ENCODE measurements around the gene MYBPC2. TPM values are rescaled to one million over a fixed set of nuclear protein-coding genes. Genes with fewer than 3 reads are reported as not detected.
A peak's percentile ranks its signal among the peaks of the same experiment; 100 is the strongest.

The MYBPC2 gene
- total and polyA plus RNA-seq, 9 of the 15 experiments (the other 6 are each of a cell fraction or from before 2014, with no cell fraction given) = 0.01 to 0.14 (median 0.04) TPM; not detected in 6

DNA sequence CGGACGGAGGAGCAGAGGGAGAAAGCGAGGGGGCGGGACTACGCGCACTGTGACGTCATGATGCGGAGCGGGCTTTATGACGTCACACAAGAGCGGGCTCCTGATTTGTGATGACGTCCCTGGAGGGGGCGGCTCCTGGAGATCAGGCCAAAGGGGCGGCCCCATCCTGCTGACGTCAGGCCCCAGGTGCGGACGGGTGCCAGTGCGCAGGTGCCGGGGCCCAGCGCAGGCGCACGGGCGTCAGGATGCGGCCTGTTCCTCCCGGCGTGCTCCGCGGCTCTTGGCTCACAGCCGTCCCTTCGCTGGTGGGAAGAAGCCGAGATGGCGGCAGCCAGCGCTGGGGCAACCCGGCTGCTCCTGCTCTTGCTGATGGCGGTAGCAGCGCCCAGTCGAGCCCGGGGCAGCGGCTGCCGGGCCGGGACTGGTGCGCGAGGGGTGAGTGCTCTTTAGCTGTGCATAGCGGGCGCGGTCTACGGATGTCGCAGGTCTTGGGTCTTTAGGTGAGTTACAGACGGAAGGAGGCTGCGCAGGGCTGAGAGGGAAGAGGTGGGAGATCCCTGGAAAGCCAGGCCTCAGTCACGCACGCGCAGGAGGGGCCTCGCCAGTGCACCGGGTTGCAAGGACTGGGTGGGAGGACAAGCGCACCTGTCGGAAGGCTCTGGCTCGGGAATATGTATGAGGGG lies 43.7 kb downstream of the MYBPC2 start, which contains the start of the genes EMC10 and GARIN5A (continued):
- TF ChIP-seq TGIF2 (CRISPR knock-in tag; IDR thresholded peaks at IDR 0.05) = no peak
- TF ChIP-seq RBBP5 (IDR thresholded peaks at IDR 0.05; ENCODE audit: borderline replicate concordance, insufficient read depth, low read length, poor library complexity, severe bottlenecking) = peak; percentile 70
- TF ChIP-seq MTA3 (IDR thresholded peaks at IDR 0.05; ENCODE audit: borderline replicate concordance) = peak; percentile 100
- no peak for TF ChIP-seq ZNF384 (IDR thresholded peaks at IDR 0.05; ENCODE audit: low read depth, low read length)
- no peak for TF ChIP-seq ZNF57 (CRISPR knock-in tag; IDR thresholded peaks at IDR 0.05)
- TF ChIP-seq CTBP1 (IDR thresholded peaks at IDR 0.05; ENCODE audit: borderline replicate concordance) = peak; percentile 60; the same call in 1 of the 2 replicates
- no peak for TF ChIP-seq HIVEP1 (CRISPR knock-in tag; IDR thresholded peaks at IDR 0.05)
- TF ChIP-seq NR2F6 (CRISPR knock-in tag; IDR thresholded peaks at IDR 0.05) = no peak
- TF ChIP-seq, protein P1, sequence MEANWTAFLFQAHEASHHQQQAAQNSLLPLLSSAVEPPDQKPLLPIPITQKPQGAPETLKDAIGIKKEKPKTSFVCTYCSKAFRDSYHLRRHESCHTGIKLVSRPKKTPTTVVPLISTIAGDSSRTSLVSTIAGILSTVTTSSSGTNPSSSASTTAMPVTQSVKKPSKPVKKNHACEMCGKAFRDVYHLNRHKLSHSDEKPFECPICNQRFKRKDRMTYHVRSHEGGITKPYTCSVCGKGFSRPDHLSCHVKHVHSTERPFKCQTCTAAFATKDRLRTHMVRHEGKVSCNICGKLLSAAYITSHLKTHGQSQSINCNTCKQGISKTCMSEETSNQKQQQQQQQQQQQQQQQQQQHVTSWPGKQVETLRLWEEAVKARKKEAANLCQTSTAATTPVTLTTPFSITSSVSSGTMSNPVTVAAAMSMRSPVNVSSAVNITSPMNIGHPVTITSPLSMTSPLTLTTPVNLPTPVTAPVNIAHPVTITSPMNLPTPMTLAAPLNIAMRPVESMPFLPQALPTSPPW (CRISPR knock-in tag; IDR thresholded peaks at IDR 0.05) = peak; percentile 50
- TF ChIP-seq, protein P2, sequence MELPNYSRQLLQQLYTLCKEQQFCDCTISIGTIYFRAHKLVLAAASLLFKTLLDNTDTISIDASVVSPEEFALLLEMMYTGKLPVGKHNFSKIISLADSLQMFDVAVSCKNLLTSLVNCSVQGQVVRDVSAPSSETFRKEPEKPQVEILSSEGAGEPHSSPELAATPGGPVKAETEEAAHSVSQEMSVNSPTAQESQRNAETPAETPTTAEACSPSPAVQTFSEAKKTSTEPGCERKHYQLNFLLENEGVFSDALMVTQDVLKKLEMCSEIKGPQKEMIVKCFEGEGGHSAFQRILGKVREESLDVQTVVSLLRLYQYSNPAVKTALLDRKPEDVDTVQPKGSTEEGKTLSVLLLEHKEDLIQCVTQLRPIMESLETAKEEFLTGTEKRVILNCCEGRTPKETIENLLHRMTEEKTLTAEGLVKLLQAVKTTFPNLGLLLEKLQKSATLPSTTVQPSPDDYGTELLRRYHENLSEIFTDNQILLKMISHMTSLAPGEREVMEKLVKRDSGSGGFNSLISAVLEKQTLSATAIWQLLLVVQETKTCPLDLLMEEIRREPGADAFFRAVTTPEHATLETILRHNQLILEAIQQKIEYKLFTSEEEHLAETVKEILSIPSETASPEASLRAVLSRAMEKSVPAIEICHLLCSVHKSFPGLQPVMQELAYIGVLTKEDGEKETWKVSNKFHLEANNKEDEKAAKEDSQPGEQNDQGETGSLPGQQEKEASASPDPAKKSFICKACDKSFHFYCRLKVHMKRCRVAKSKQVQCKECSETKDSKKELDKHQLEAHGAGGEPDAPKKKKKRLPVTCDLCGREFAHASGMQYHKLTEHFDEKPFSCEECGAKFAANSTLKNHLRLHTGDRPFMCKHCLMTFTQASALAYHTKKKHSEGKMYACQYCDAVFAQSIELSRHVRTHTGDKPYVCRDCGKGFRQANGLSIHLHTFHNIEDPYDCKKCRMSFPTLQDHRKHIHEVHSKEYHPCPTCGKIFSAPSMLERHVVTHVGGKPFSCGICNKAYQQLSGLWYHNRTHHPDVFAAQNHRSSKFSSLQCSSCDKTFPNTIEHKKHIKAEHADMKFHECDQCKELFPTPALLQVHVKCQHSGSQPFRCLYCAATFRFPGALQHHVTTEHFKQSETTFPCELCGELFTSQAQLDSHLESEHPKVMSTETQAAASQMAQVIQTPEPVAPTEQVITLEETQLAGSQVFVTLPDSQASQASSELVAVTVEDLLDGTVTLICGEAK (IDR thresholded peaks at IDR 0.05) = no peak
- TF ChIP-seq, protein P2 (CRISPR knock-in tag; IDR thresholded peaks at IDR 0.05) = no peak

Data from K562 (cell line).